UCSD-AML1 (cell line): ENCODE results near the gene TESK1.
"Not testable (repeated sequence)": the region's sequence is repeated elsewhere in the genome, so short reads cannot be mapped to it uniquely, and the experiment has no call there.

Experiments
- DNase-seq: peaks from one replicate; lab custom pipeline; 2025; ENCODE audit not compliant: unreplicated experiment; lab: John Stamatoyannopoulos, UW

TESK1 gene

DNA sequence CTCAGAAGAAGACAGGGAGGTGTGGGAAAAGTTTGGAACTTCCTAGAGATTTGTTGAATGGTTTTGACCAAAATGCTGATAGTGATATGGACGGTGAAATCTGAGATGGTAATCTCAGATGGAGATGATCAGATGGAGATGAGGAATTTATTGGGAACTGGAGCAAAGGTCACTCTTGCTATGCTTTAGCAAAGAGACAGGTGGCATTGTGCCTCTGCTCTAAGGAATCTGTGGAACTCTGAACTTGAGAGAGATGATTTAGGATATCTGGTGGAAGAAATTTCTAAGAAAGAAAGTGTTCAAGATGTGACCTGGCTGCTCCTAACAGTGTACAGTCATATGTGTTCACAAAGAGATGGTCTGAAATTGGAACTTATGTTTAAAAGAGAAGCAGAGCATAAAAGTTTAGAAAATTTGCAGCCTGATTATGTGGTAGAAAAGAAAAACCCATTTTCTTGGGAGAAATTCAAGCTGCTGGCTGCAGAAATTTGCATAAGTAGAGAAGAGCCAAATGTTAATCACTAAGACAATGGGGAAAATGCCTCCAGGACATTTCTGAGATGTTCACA lies 25.3 kb upstream of the TESK1 start:
- not testable (repeated sequence) for DNase-seq

GRCh38 chr9:35583521-35583920 lies 21.5 kb upstream of the TESK1 start:
- DNase-seq, result not testable (repeated sequence)

DNA sequence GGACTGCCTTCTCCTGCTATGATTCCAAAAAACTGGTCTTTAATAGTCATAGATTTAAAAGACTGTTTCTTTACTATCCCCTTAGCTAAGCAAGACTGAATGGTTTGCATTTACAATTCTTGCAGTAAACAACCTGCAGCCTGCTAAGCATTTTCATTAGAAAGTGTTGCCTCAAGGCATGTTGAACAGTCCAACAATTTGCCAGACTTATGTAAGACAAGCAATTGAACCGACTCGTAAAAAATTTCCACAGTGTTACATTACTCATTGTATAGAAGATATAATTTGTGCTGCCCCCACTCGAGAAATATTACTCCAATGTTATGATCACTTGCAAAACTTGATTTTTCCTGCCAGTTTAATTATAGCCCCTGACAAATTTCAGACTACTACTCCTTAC lies 20.4 kb upstream of the TESK1 start:
- not testable (repeated sequence) for DNase-seq

- not testable (repeated sequence) for DNase-seq
Measured at GRCh38 chr9:35588506-35588905, 16.6 kb upstream of the TESK1 start.

GRCh38 chr9:35593581-35593980 lies 11.5 kb upstream of the TESK1 start:
- DNase-seq, result no peak

DNA sequence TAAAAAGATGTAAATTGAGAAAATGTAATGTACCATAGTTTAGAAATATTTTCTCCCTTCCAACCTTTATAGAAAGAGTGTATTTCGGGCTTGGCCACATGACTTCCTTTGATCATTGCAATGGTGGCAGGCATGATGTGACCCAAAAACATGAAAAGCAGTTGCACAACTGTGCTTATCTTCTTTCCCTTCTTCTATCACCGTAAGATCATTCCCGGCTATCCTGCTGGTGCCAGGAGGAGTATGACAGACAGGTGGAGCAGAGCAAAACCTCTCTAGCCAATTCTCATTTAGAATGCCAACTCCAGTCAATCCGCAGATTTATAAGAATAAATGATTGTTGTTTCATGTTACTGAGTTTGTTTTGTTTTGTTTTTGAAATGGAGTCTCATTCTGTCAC lies 10.6 kb upstream of the TESK1 start:
- DNase-seq, result no peak

DNA sequence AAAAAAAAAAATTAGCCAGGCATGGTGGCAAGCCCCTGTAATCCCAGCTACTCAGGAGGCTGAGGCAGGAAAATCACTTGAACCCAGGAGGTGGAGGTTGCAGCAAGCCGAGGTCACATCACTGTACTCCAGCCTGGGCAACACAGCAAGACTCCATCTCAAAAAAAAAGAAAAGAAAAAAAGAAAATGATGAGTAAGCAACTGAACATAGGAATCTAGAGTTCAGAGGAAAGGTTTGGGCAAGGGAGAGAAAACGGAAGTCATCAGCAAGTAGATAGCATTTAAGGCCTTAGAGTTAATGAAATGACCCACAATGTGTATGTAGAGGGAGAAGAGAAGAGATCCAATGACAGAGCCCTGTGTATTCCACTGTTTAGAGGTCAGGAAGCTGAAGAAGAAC lies 8.2 kb upstream of the TESK1 start:
- DNase-seq, result not testable (repeated sequence)

GRCh38 chr9:35598866-35599590 lies 6.0 kb upstream of the TESK1 start:
- no peak for DNase-seq

- peak; percentile 17 for DNase-seq
Measured at GRCh38 chr9:35599763-35600604, 5.1 kb upstream of the TESK1 start.

DNA sequence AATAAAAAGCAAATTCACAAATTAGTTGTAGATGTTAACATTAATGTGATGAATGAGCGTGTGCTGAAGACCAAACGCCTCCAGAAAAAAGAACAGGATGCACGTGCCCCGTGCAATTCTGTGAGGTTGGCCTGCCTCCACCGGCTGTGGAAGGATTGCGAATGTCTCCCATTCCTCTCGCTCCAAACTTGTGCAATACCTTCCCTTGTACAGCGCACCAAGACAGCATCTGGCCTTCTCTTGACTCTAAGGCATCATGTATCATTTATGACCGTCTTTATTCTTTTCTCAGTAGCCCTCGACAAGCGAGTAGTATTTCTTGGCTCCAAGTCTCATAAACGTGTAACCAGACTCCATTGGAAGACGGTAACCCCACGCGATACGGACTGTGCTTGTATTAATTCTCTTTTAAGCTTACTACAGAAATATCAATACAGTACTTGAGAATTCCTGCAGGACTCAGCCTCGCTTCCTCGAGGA lies 1.5 kb upstream of the TESK1 start:
- DNase-seq, result peak; percentile 49

GRCh38 chr9:35603986-35604577 lies 980 bp upstream of the TESK1 start:
- DNase-seq, result peak; percentile 100

DNA sequence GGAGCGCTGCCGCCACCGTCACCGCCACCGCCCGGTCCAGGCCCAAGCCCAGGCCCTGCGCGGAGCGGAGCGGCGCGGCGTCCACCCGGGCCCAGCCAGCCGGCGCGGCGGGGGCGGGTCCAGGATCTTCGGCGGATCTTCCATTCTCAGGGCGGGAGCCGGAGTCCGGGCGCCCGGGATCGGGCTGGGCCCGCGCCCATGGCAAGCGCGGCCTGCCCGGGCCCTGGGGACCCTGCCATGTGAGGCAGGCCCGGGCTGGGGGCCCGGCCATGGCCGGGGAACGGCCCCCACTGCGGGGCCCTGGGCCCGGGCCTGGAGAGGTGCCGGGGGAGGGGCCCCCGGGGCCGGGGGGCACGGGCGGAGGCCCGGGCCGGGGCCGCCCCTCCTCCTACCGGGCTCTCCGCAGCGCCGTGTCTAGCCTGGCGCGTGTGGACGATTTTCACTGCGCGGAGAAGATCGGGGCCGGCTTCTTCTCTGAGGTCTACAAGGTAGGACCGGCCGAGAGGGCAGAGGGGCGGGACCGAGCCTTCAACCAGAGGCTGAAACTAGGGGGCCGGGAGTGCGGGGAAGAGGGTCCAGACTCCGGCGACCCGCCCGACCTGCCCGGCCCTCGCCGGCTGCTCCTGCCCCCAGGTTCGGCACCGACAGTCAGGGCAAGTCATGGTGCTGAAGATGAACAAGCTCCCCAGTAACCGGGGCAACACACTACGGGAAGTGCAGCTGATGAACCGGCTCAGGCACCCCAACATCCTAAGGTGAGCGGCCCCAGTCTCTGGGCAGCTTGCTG lies 482 bp downstream of the TESK1 start:
- DNase-seq, result no peak

DNA sequence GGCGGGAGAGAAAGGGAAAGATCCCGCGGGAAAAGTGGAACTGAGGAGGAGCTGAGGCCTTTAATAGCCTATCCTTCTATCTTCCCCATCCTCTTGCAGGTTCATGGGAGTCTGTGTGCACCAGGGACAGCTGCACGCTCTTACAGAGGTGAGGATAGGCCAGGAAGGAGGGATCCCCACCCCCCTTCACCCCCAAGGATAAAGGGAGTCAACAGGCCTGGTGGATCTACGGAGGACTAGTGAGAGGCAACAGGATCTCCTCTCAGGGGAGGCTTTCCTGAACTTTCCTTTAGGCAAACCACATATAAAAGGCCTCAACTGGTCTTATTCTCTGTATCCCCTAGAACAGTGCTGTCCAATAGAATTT lies 1.1 kb downstream of the TESK1 start:
- no peak for DNase-seq

- no peak for DNase-seq
Measured at GRCh38 chr9:35606726-35607125, 1.7 kb downstream of the TESK1 start.

DNA sequence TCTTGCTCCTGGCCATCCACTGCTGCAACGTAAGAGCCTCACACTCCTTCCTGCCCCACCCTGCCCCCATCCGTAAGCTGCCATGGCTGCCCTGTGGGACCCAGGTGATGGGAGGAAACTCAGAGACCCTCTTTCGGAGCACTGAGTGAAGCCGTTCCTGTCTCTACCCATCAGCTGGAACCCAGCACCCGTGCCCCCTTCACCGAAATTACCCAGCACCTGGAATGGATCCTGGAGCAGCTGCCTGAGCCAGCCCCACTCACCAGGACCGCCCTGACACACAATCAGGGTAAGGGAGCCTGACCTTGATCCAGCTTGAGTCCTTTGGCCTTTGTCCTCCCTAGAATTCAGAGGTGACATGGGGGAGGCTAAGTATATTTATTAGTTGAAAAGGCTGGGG lies 3.2 kb downstream of the TESK1 start:
- no peak for DNase-seq

GRCh38 chr9:35609001-35609819 lies 4.1 kb downstream of the TESK1 start:
- no peak for DNase-seq

GRCh38 chr9:35609820-35610163 lies 4.7 kb downstream of the TESK1 start:
- DNase-seq, result no peak

DNA sequence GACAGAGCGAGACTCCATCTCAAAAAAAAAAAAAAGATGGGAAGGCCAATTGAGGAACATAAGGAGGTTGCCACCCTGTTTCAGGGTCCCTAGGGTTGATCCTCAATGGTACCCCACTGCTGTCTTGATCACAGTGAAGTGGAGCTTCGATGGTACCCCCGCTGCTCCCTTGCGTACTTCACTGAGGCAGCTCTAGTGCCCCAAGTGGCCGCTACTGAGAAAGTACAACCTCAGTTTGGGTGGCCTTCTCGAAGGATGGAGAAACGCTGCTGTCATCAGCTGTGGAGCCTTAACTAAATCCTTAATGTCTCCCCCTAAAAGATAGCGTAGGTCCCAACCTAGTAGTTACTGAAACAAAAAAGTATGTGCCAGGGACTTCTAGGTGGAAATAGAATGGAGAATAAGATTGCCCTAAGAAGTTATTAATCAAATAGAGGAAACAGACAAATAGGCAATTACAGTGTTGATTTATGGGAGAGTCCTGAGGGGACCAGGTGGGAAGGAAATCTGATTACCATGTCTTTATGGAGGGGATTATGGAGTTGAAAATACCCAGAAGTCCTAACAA lies 6.3 kb downstream of the TESK1 start:
- peak; percentile 23 for DNase-seq

DNA sequence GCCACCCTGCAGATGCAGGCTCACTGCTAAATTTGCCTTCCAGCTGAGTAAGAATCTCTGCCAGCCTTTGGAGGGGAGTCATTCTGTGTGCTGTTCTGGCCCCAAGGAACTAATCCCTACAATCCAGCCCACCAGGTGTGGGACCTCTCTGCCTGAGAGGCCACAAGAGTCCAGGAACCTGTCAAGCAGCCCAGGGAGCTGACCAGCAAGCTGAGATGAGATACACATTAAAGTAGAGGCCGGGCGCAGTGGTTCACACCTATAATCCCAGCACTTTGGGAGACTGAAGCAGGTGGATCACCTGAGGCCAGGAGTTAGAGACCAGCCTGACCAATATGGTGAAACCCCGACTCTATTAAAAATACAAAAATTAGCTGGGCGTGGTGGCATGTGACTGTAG lies 7.0 kb downstream of the TESK1 start:
- not testable (repeated sequence) for DNase-seq

GRCh38 chr9:35612843-35613242 lies 7.8 kb downstream of the TESK1 start:
- DNase-seq, result no peak
